ENCODE results near the gene PCK1.

DNA sequence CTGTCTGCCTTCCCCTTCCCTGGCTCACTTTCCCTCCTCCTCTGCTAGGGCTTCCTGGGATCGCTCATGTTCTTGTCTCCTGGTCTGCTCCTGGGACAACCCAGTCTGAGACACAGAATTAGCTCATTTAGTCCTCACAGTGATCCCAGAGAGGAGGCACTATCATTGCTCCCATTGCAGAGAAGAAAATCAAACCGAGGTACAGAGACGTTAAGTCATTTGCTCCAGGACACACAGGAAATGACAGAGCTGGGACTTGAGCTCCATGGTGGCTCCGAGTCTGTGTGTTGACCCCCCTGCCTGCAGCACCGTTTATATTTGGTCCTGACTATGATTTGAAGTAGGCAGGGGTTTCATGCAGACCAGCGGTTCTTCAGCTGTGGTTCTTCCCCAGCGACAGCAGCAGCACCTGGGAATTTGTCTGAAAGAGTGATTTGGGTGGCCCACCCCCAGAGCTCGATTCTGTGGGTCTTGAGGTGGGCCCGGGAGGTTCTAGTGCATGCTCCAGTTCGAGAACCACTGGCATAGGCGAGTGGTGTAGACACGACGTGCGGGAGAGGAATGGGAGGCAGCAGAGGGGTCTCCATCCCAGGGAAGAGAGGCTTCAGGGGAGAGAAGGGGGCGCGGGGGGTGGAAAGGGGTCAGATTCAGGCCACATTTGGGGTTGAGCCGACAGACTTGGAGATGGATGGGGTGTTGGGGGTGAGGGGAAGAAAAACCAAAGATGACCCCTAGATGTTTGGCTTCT, 24.7 kb downstream of the PCK1 start:
- TF ChIP-seq, protein P1, sequence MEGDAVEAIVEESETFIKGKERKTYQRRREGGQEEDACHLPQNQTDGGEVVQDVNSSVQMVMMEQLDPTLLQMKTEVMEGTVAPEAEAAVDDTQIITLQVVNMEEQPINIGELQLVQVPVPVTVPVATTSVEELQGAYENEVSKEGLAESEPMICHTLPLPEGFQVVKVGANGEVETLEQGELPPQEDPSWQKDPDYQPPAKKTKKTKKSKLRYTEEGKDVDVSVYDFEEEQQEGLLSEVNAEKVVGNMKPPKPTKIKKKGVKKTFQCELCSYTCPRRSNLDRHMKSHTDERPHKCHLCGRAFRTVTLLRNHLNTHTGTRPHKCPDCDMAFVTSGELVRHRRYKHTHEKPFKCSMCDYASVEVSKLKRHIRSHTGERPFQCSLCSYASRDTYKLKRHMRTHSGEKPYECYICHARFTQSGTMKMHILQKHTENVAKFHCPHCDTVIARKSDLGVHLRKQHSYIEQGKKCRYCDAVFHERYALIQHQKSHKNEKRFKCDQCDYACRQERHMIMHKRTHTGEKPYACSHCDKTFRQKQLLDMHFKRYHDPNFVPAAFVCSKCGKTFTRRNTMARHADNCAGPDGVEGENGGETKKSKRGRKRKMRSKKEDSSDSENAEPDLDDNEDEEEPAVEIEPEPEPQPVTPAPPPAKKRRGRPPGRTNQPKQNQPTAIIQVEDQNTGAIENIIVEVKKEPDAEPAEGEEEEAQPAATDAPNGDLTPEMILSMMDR (conservative IDR thresholded peaks at IDR 0.05 in 1 of 2, IDR thresholded peaks at IDR 0.05 in 1 of 2; ENCODE audit: extremely low read depth in 1 of 2, insufficient read depth in 1 of 2, low read depth in 1 of 2, low read length in 2 of 2): no peak
- TF ChIP-seq EZH2 (IDR thresholded peaks at IDR 0.05; ENCODE audit: borderline replicate concordance, low read length): no peak
